ENCODE data around the gene CCDC167. TPM values are rescaled to one million over a fixed set of nuclear protein-coding genes. Genes with fewer than 3 reads are reported as not detected.

The CCDC167 gene
- total RNA-seq, 1 experiment from 2014 or later, result 27.8 TPM

- TF ChIP-seq MAX (IDR thresholded peaks at IDR 0.05), result no peak
- no peak for TF ChIP-seq ATF3 (IDR thresholded peaks at IDR 0.05)
- TF ChIP-seq EZH2phosphoT487 (IDR thresholded peaks at IDR 0.05; ENCODE audit: borderline replicate concordance), result no peak
- TF ChIP-seq TCF7L2 (IDR thresholded peaks at IDR 0.05; ENCODE audit: borderline replicate concordance, extremely low read depth, insufficient read depth, insufficient read length), result no peak
- no peak for TF ChIP-seq ELF1 (IDR thresholded peaks at IDR 0.05; ENCODE audit: borderline replicate concordance, low read depth)
- no peak for TF ChIP-seq JUND (IDR thresholded peaks at IDR 0.05)
Observed at GRCh38 chr6:37516076-37516919, 16.6 kb upstream of the CCDC167 start (continued).

GRCh38 chr6:37515712-37516075 lies 16.0 kb upstream of the CCDC167 start:
- DNase-seq (ENCODE audit: low read depth, low spot score) (no peak), ATAC-seq (no peak)
- H3K27ac ChIP-seq (ENCODE audit: low read depth, low read length), result no peak overlapping the region
- H3K4me3 ChIP-seq (replicated peaks in 1 of 2; ENCODE audit: low read depth in 1 of 2, low read length in 2 of 2), result no peak overlapping the region
- no peaks in the 10 kb centered on the region for H3K27me3 ChIP-seq (ENCODE audit: insufficient read depth, low read length)
- no peaks in the 10 kb centered on the region for H3K9me2 ChIP-seq (ENCODE audit: insufficient read depth)
- no peaks in the 10 kb centered on the region for H3K9me3 ChIP-seq (ENCODE audit: control insufficient read depth in 1 of 2, insufficient read depth in 1 of 2, low read depth in 1 of 2, low read length in 2 of 2)
- no peak overlapping the region for H2AFZ ChIP-seq (ENCODE audit: low read depth, low read length, poor library complexity, severe bottlenecking)
- no peaks in the 10 kb centered on the region for H3K79me2 ChIP-seq (ENCODE audit: insufficient read depth, low read length)
- H3K4me1 ChIP-seq (ENCODE audit: control insufficient read depth in 1 of 2, insufficient read depth in 2 of 2, low read length in 2 of 2), result 0 out of 4 replicates have a peak, but pooled peaks cover 0 to 5% of the 10 kb centered on the region in 2 experiments
- no peak overlapping the region for H3K9ac ChIP-seq (ENCODE audit: low read length)
- CTCF ChIA-PET, result no interaction called here
- intact Hi-C loops (cut with micrococcal nuclease), result no loop called here
- H3K36me3 ChIP-seq (ENCODE audit: control insufficient read depth in 1 of 2, insufficient read depth in 2 of 2, low read length in 2 of 2), result no peaks in the 10 kb centered on the region
- TF ChIP-seq CBX3 (IDR thresholded peaks at IDR 0.05; ENCODE audit: low read depth) (no peak), YY1 (IDR thresholded peaks at IDR 0.05; ENCODE audit: extremely low read depth, insufficient replicate concordance, low read depth, low read length) (no peak), RAD21 (IDR thresholded peaks at IDR 0.05; ENCODE audit: low read depth) (no peak), TCF7L2 (IDR thresholded peaks at IDR 0.05; ENCODE audit: borderline replicate concordance, extremely low read depth, insufficient read depth, insufficient read length) (no peak), FOSL1 (IDR thresholded peaks at IDR 0.05; ENCODE audit: low read depth) (no peak), MAX (IDR thresholded peaks at IDR 0.05) (no peak), SP1 (IDR thresholded peaks at IDR 0.05; ENCODE audit: low read depth) (no peak), ATF3 (IDR thresholded peaks at IDR 0.05) (no peak), ZBTB33 (IDR thresholded peaks at IDR 0.05; ENCODE audit: extremely low read depth, insufficient replicate concordance, low read length) (no peak), POLR2AphosphoS5 (IDR thresholded peaks at IDR 0.05; ENCODE audit: low read depth, low read length) (no peak), EGR1 (IDR thresholded peaks at IDR 0.05; ENCODE audit: low read depth) (no peak), POLR2A (IDR thresholded peaks at IDR 0.05; ENCODE audit: borderline replicate concordance, extremely low read depth, insufficient read depth, insufficient read length) (no peak), CEBPB (IDR thresholded peaks at IDR 0.05; ENCODE audit: low read depth) (no peak)
- no TSS peak for BruUV-seq (replicated peaks)
- no peaks in the 10 kb centered on the region for H4K20me1 ChIP-seq (ENCODE audit: insufficient read depth)
- RAD21 ChIA-PET (ENCODE audit: low non-redundant PET in 1 of 2, low total read pairs in 2 of 2, uncharacterized antibody in 2 of 2, unreplicated experiment in 2 of 2), result no interaction called here
- POLR2A ChIA-PET, result no interaction called here
- H3K4me2 ChIP-seq (ENCODE audit: low read length), result no peak overlapping the region
